Neutrophil (primary cell): ENCODE measurements around the gene CD52.

ENCODE experiments used
- H3K27ac ChIP-seq: fragments of 200-600 bp; sonication (generic); 2 replicates; pipeline ENCODE4 v1.5.1; 2016; ENCODE audit warnings: mild to moderate bottlenecking, moderate library complexity
- H3K27me3 ChIP-seq: fragments of 200-600 bp; sonication (generic); 2 replicates; pipeline ENCODE4 v1.6.0; 2016; ENCODE audit warnings: mild to moderate bottlenecking
- H3K36me3 ChIP-seq: fragments of 200-600 bp; sonication (generic); 2 replicates; pipeline ENCODE4 v1.5.1; 2017
- H3K4me1 ChIP-seq, 2 experiments: fragments of 200-600 bp in 1 of 2; sonication (generic) in 1 of 2; 1 replicate in 1 of 2; 2 replicates in 1 of 2; pipeline versions ENCODE4 v1.5.1 to v1.6.1; 2013 to 2016; ENCODE audit warnings: low read depth in 1 of 2, low read length in 1 of 2, mild to moderate bottlenecking in 1 of 2, moderate library complexity in 1 of 2; ENCODE audit not compliant: control insufficient read depth in 1 of 2, insufficient read depth in 1 of 2
- H3K4me3 ChIP-seq, 2 experiments: fragments of 200-600 bp in 1 of 2; sonication (generic) in 1 of 2; 1 replicate in 1 of 2; 2 replicates in 1 of 2; pipeline ENCODE4 v1.5.1; 2013 to 2016; ENCODE audit warnings: low read depth in 1 of 2, low read length in 1 of 2, mild to moderate bottlenecking in 1 of 2, moderate library complexity in 1 of 2
- H3K9me3 ChIP-seq: fragments of 200-600 bp; sonication (generic); 2 replicates; pipeline ENCODE4 v1.5.1; 2016
- CTCF ChIP-seq: fragments of 200-600 bp; sonication (generic); IDR thresholded peaks from 2 replicates; pipeline ENCODE4 v1.5.1; 2016; ENCODE audit warnings: antibody characterized with exemption

The CD52 gene

GRCh38 chr1:26349188-26349876 lies 31.6 kb downstream of the CD52 start:
- Histone ChIP-seq H3K27me3 (no peaks in the 10 kb centered on the region), H3K4me1 (peaks cover 0 to 5% of the 10 kb centered on the region in 2 experiments), H3K27ac (no peak overlapping the region), H3K4me3 (no peak overlapping the region), H3K9me3 (no peaks in the 10 kb centered on the region), H3K36me3 (no peaks in the 10 kb centered on the region)
- no peak for TF ChIP-seq CTCF

- Histone ChIP-seq H3K4me1 (peaks cover 0 to 5% of the 10 kb centered on the region in 2 experiments), H3K27ac (no peak overlapping the region), H3K4me3 (no peak overlapping the region), H3K27me3 (no peaks in the 10 kb centered on the region), H3K36me3 (no peaks in the 10 kb centered on the region), H3K9me3 (no peaks in the 10 kb centered on the region)
- no peak for TF ChIP-seq CTCF
Observed at GRCh38 chr1:26349877-26350244, 32.1 kb downstream of the CD52 start.

GRCh38 chr1:26350343-26350700 lies 32.6 kb downstream of the CD52 start:
- Histone ChIP-seq H3K36me3 (no peaks in the 10 kb centered on the region), H3K27ac (no peak overlapping the region), H3K4me3 (no peak overlapping the region), H3K27me3 (peaks cover 4% of the 10 kb centered on the region), H3K9me3 (no peaks in the 10 kb centered on the region), H3K4me1 (peaks cover 0 to 5% of the 10 kb centered on the region in 2 experiments)
- no peak for TF ChIP-seq CTCF

- TF ChIP-seq CTCF, result no peak
- H3K27ac ChIP-seq, result no peak overlapping the region
Observed at GRCh38 chr1:26350701-26351589, 33.2 kb downstream of the CD52 start.

GRCh38 chr1:26351590-26352337 lies 34.0 kb downstream of the CD52 start:
- Histone ChIP-seq H3K4me1 (no peaks in the 10 kb centered on the region), H3K27me3 (peaks cover 16% of the 10 kb centered on the region), H3K4me3 (no peak overlapping the region), H3K36me3 (no peaks in the 10 kb centered on the region), H3K27ac (no peak overlapping the region), H3K9me3 (no peaks in the 10 kb centered on the region)
- no peak for TF ChIP-seq CTCF

More at GRCh38 chr1:26350701-26351589, 33.2 kb downstream of the CD52 start:
- Histone ChIP-seq H3K4me1 (peaks cover 0 to 5% of the 10 kb centered on the region in 2 experiments), H3K27me3 (peaks cover 8% of the 10 kb centered on the region), H3K9me3 (no peaks in the 10 kb centered on the region), H3K36me3 (no peaks in the 10 kb centered on the region), H3K4me3 (no peak overlapping the region)
